ENCODE results near the gene FAM241A.

DNA sequence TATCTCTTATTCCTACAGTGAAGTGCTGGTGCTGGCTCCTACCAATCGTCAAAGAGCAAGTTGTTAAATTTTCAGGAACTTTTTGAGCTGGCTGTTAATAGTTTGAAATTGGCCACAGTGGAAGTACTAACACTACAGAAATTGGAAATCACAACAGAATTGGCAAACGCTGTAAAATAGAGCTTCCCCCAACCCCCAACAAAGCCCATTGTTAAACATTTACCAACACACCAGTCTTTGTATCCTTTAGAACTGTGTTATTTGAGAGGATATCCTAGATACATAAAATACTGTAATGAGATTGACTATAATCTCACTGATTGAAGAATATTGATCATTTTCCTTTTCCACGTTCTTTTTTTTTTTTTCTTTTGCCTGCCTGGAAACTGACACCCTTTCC lies 37.4 kb downstream of the FAM241A start:
- TF ChIP-seq BHLHE40 (IDR thresholded peaks at IDR 0.05; ENCODE audit: borderline replicate concordance) (no peak), TARDBP (IDR thresholded peaks at IDR 0.05) (no peak), SP1 (IDR thresholded peaks at IDR 0.05) (no peak)
